Motor neuron (in vitro differentiated cells): Measurements from ENCODE around the gene KCNAB1. TPM values are rescaled to one million over a fixed set of nuclear protein-coding genes. Genes with fewer than 3 reads are reported as not detected.

Experiments
- ATAC-seq, 8 experiments: fragments of 200-7000 bp; cut with Tn5 transposase; replicated peaks in 6 of 8; 2 replicates each; pipeline ENCODE4 v1.8.0; 2021; ENCODE audit warnings: mild to moderate bottlenecking in 8 of 8, moderate library complexity in 8 of 8
- H3K27ac ChIP-seq, 2 donors: fragments of 250-450 bp; sonication (Bioruptor Pico); 2 replicates each; pipeline ENCODE4 v1.9.0; 2021; ENCODE audit warnings: antibody characterized with exemption in 2 of 2, mild to moderate bottlenecking in 2 of 2, moderate library complexity in 1 of 2
- H3K4me1 ChIP-seq, 2 donors: fragments of 250-450 bp; sonication (Bioruptor Pico); replicated peaks in 1 of 2; 2 replicates each; pipeline ENCODE4 v1.6.1; 2021; ENCODE audit warnings: antibody characterized with exemption in 2 of 2, mild to moderate bottlenecking in 2 of 2, moderate library complexity in 1 of 2
- H3K4me3 ChIP-seq, 5 donors: fragments of 250-450 bp; sonication (Bioruptor Pico); 2 replicates each; pipeline ENCODE4 v1.9.0; 2021; ENCODE audit warnings: antibody characterized with exemption in 5 of 5, mild to moderate bottlenecking in 5 of 5, moderate library complexity in 4 of 5
- WGBS, 10 experiments: fragments of 450-650 bp; shearing (Covaris generic); methylation state at CpG; one replicate each; pipeline ENCODE4 v1.0.0; 2022; 5-methylcytosine and 5-hydroxymethylcytosine counted together
- in situ Hi-C, 9 experiments: fragments of 400-800 bp; cut with MboI; loops; one replicate each; pipeline ENCODE4 v1.15.0; 2021; ENCODE audit warnings: low sequenced_read_pairs in 9 of 9, low pct_unique_long_range_greater_than_20kb in 2 of 9; ENCODE audit not compliant: unreplicated experiment in 9 of 9
- total RNA-seq, 8 experiments: library from RNA; unstranded; fragments of 300-600 nt; gene quantifications; 2 replicates each; pipeline versions ENCODE4 v1.2.3 to v1.2.4, GENCODE V29; 2022

KCNAB1 gene
- total RNA-seq, 8 experiments from 2014 or later = 1.7 to 4.8 (median 2.8) TPM

- H3K4me3 ChIP-seq = no peak overlapping the region
- no peak for ATAC-seq
- no peak overlapping the region for H3K27ac ChIP-seq
- H3K4me1 ChIP-seq = peaks cover 0 to 10% of the 10 kb centered on the region in 2 donors
- in situ Hi-C loops = loop anchor here (25.0 kb wide), 4 partner anchors 342 to 967 kb away; partner anchors contain the start of gene TIPARP (in 1 of the 9)
Measured at GRCh38 chr3:156170571-156170970, 50.2 kb downstream of the KCNAB1 start.

- in situ Hi-C loops = loop anchor here (25.0 kb wide), 4 partner anchors 341 to 966 kb away; partner anchors contain the start of gene TIPARP (in 1 of the 9)
Measured at GRCh38 chr3:156171281-156172267, 51.2 kb downstream of the KCNAB1 start.

GRCh38 chr3:156172536-156172935, 52.2 kb downstream of the KCNAB1 start:
- WGBS, 10 experiments = 67 to 100% (median 100%) methylated on average over 1 to 5 of the region's 5 CpGs; no CpG with 5 or more reads in 3 of the 10 experiments
- H3K27ac ChIP-seq = no peak overlapping the region

More at GRCh38 chr3:156171281-156172267, 51.2 kb downstream of the KCNAB1 start:
- Histone ChIP-seq H3K27ac (no peak overlapping the region), H3K4me3 (no peak overlapping the region), H3K4me1 (peaks cover 0 to 10% of the 10 kb centered on the region in 2 donors)
- WGBS, 10 experiments = 64 to 96% (median 87%) methylated on average over 3 to 5 of the region's 5 CpGs; no CpG with 5 or more reads in 1 of the 10 experiments
- ATAC-seq = no peak

GRCh38 chr3:156174229-156174847, 54.0 kb downstream of the KCNAB1 start:
- peaks cover 0 to 10% of the 10 kb centered on the region in 2 donors for H3K4me1 ChIP-seq
- H3K4me3 ChIP-seq = no peak overlapping the region
- no peak overlapping the region for H3K27ac ChIP-seq
- peak in 4 of 8 experiments; percentile 72 to 96 (median 84) for ATAC-seq
- WGBS, 10 experiments = 38 to 100% (median 72%) methylated on average over 1 to 4 of the region's 4 CpGs; no CpG with 5 or more reads in 4 of the 10 experiments
- in situ Hi-C loops = loop anchor here (25.0 kb wide), 4 partner anchors 338 to 963 kb away; partner anchors contain the start of gene TIPARP (in 1 of the 9)

More at GRCh38 chr3:156172536-156172935, 52.2 kb downstream of the KCNAB1 start:
- ATAC-seq = no peak
- in situ Hi-C loops = loop anchor here (25.0 kb wide), 4 partner anchors 340 to 965 kb away; partner anchors contain the start of gene TIPARP (in 1 of the 9)
- Histone ChIP-seq H3K4me1 (peaks cover 0 to 10% of the 10 kb centered on the region in 2 donors), H3K4me3 (no peak overlapping the region)

- Histone ChIP-seq H3K4me1 (peaks cover 0 to 9% of the 10 kb centered on the region in 2 donors), H3K27ac (no peak overlapping the region), H3K4me3 (no peak overlapping the region)
- ATAC-seq = no peak
- 40 to 100% (median 77%) methylated on average over 1 to 7 of the region's 7 CpGs; no CpG with 5 or more reads in 2 of the 10 experiments for WGBS, 10 experiments
- in situ Hi-C loops = no loop called here
Measured at GRCh38 chr3:156175570-156175969, 55.2 kb downstream of the KCNAB1 start.

- Histone ChIP-seq H3K4me1 (peaks cover 0 to 6% of the 10 kb centered on the region in 2 donors), H3K4me3 (no peak overlapping the region), H3K27ac (no peak overlapping the region)
- in situ Hi-C loops = no loop called here
- WGBS, 10 experiments = 33 to 100% (median 71%) methylated on average over 1 to 2 of the region's 2 CpGs; no CpG with 5 or more reads in 3 of the 10 experiments
- ATAC-seq = no peak
Measured at GRCh38 chr3:156176048-156176447, 55.7 kb downstream of the KCNAB1 start.

GRCh38 chr3:156176629-156177210, 56.3 kb downstream of the KCNAB1 start:
- no peak overlapping the region for H3K27ac ChIP-seq
- H3K4me1 ChIP-seq = peaks cover 0 to 4% of the 10 kb centered on the region in 2 donors
- no peak overlapping the region for H3K4me3 ChIP-seq
- in situ Hi-C loops = no loop called here
- 60 to 100% (median 96%) methylated on average over 1 to 14 of the region's 17 CpGs for WGBS, 10 experiments
- ATAC-seq = no peak

GRCh38 chr3:156180077-156180476, 59.7 kb downstream of the KCNAB1 start:
- H3K4me1 ChIP-seq = no peaks in the 10 kb centered on the region
- in situ Hi-C loops = no loop called here
- ATAC-seq = no peak
- H3K27ac ChIP-seq = no peak overlapping the region
- H3K4me3 ChIP-seq = no peak overlapping the region

- peak in 3 of 8 experiments; percentile 53 to 83 (median 65) for ATAC-seq
- WGBS, 10 experiments = 0 to 90% (median 62%) methylated on average over 1 to 2 of the region's 2 CpGs
- Histone ChIP-seq H3K4me1 (no peaks in the 10 kb centered on the region), H3K27ac (no peak overlapping the region), H3K4me3 (no peak overlapping the region)
- in situ Hi-C loops = no loop called here
Measured at GRCh38 chr3:156181509-156181908, 61.1 kb downstream of the KCNAB1 start.

GRCh38 chr3:156183396-156183795, 63.0 kb downstream of the KCNAB1 start:
- no peak for ATAC-seq
- Histone ChIP-seq H3K4me3 (no peak overlapping the region), H3K27ac (no peak overlapping the region), H3K4me1 (no peaks in the 10 kb centered on the region)
- in situ Hi-C loops = no loop called here
- 0 to 71% (median 40%) methylated on average over 1 of the region's 1 CpG; no CpG with 5 or more reads in 7 of the 10 experiments for WGBS, 10 experiments

GRCh38 chr3:156184156-156184555, 63.8 kb downstream of the KCNAB1 start:
- no peak for ATAC-seq
- Histone ChIP-seq H3K4me1 (no peaks in the 10 kb centered on the region), H3K27ac (no peak overlapping the region), H3K4me3 (no peak overlapping the region)
- 40 to 100% (median 100%) methylated on average over 1 of the region's 1 CpG; no CpG with 5 or more reads in 4 of the 10 experiments for WGBS, 10 experiments
- in situ Hi-C loops = no loop called here

- in situ Hi-C loops = no loop called here
- no peak overlapping the region for H3K4me3 ChIP-seq
- WGBS, 10 experiments = 60 to 100% (median 94%) methylated on average over 1 to 2 of the region's 2 CpGs; no CpG with 5 or more reads in 1 of the 10 experiments
- H3K4me1 ChIP-seq = no peaks in the 10 kb centered on the region
- no peak overlapping the region for H3K27ac ChIP-seq
- ATAC-seq = peak in 2 of 8 experiments; percentile 74 to 82
Measured at GRCh38 chr3:156187146-156187769, 66.9 kb downstream of the KCNAB1 start.
